ENCODE results near the gene C19orf47.

C19orf47 gene

DNA sequence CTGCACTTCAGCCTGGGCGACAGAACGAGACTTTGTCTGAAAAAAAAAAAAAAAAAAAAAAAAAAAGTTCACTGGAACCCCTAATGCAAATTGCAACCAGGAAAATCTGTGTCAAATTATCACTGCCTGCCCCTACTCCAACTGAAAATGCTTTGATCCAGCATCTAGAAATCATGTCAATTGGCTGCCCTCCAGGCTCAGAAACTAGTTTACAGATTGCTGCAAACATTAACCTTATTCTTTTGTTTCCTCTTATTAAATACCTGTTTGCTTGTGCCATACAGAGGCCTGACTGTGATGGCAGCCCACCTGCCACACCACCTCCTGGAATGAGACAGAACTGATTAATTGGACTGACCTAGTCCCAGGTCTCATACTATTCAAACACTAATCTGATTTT is 44.4 kb downstream of the C19orf47 start:
- H3K4me3 ChIP-seq (ENCODE audit: low read length): no peak overlapping the region
- DNase-seq (ENCODE audit: low read depth): no peak

DNA sequence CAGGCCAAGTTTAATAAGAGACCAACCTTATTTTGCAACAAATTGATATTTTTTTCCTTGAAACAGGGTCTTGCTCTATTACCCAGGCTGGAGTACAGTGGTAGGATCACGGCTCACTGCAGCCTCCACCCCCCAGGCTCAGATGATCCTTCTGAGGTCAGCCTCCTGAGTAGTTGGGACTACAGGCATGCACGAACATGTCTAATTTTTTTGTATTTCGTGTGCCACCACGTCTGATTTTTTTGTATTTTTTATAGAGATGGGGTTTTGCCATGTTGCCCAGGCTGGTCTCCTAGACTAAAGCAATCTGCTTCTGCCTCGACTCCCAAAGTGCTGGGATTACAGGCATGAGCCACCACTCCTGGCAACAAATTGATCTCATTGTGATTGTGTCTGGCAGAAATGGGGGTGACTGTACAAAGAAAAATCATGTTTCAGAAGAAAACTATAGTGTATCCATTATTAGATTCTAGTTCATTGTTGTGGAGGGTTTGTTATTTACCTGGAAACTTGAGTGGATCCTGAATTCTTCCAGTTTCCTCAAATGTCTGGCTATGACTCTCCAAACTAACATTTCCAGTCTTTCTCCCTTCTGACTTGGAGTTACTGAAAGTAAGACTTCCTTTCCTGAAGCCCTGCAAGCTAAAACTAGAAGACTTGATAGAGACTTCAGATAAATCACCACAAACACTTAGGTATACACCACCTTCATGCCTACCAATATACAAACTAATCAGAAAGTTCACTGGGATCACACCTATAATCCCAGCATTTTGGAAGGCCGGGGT is 45.8 kb downstream of the C19orf47 start:
- no peak for DNase-seq (ENCODE audit: low read depth)
- H3K4me3 ChIP-seq (ENCODE audit: low read length): no peak overlapping the region

More for the DNA sequence above, 44.4 kb downstream of the C19orf47 start:
- TF ChIP-seq, protein P1, sequence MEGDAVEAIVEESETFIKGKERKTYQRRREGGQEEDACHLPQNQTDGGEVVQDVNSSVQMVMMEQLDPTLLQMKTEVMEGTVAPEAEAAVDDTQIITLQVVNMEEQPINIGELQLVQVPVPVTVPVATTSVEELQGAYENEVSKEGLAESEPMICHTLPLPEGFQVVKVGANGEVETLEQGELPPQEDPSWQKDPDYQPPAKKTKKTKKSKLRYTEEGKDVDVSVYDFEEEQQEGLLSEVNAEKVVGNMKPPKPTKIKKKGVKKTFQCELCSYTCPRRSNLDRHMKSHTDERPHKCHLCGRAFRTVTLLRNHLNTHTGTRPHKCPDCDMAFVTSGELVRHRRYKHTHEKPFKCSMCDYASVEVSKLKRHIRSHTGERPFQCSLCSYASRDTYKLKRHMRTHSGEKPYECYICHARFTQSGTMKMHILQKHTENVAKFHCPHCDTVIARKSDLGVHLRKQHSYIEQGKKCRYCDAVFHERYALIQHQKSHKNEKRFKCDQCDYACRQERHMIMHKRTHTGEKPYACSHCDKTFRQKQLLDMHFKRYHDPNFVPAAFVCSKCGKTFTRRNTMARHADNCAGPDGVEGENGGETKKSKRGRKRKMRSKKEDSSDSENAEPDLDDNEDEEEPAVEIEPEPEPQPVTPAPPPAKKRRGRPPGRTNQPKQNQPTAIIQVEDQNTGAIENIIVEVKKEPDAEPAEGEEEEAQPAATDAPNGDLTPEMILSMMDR (conservative IDR thresholded peaks at IDR 0.05; ENCODE audit: low read length): no peak

DNA sequence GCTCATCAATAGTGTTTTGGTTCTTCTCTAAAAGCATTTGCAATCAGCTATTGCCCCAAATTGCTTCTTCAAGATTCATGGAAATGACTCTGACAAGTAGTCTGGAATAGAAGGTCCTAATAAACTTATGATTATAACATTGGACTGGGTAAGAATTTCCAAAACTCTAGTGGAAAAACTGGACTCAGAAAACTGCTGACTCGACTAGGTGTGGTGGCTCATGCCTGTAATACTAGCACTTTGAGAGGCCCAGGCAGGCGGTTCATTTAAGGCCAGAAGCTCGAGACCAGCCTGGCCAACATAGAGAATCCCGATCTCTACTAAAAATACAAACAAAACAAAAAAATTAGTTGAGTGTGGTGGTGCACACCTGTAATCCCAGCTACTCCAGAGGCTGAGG is 47.5 kb downstream of the C19orf47 start:
- no peak for DNase-seq (ENCODE audit: low read depth)
- no peak overlapping the region for H3K4me3 ChIP-seq (ENCODE audit: low read length)
- TF ChIP-seq, protein P1 (conservative IDR thresholded peaks at IDR 0.05; ENCODE audit: low read length): no peak

More for the DNA sequence above, 45.8 kb downstream of the C19orf47 start:
- TF ChIP-seq, protein P1 (conservative IDR thresholded peaks at IDR 0.05; ENCODE audit: low read length): no peak

DNA sequence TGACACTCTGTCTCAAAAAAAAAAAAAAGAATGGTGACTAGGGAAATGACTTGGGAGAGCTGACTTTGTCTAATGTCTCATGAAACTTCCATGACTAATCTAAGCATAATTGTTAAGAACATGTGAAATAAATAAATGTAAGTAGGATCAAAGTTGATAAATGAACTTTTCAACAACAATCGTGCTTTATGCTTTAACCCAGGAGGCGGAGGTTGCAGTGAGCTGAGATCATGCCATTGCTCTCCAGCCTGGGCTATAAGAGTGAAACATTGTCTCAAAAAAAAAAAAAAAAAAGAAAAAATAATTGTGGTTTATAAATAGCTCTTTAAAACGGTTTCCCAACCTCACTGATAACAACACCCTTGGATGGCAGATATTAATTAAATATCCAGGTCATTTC is 50.2 kb downstream of the C19orf47 start:
- TF ChIP-seq, protein P1 (conservative IDR thresholded peaks at IDR 0.05; ENCODE audit: low read length): no peak
- no peak overlapping the region for H3K4me3 ChIP-seq (ENCODE audit: low read length)
- no peak for DNase-seq (ENCODE audit: low read depth)

DNA sequence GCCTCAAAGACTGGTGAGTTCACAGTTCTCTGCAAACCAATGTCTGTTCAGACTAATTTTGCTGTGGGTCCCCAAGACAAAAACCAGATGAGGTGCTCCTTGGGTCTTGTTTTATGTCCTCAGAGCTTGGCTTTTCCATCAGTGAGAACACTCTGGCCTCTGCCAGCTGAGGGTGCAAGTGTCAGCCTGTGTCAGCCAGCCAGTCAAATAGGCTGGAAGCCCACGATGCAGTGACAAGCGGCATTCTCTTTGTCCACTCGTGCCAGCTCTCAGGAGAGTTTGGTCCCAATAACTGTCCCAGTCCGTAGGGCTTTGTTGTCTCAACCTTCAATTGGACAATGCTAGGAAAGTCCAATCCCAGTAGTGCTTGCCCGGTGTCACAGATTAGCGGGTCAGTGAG is 53.6 kb downstream of the C19orf47 start:
- no peak for DNase-seq (ENCODE audit: low read depth)
- no peak overlapping the region for H3K4me3 ChIP-seq (ENCODE audit: low read length)
- TF ChIP-seq, protein P1 (conservative IDR thresholded peaks at IDR 0.05; ENCODE audit: low read length): no peak

DNA sequence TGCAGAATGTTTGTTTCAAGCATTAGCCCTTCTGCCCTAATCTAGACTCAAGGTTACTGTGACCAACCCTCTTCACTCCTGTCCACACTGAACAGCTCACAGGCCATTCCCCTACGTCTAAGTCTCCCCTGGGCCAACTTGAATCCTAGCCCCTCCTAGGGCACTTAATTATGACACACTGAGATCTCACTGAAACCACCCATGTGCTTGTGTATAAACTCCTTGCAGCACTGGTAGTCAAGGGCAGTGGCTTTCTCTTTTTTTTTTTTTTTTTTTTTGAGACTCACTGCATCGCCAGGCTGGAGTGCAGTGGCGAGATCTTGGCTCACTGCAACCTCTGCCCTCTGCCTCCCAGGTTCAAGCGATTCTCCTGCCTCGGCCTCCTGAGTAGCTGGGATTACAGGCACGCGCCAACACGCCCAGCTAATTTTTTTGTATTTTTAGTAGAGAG is 61.2 kb downstream of the C19orf47 start:
- H3K4me3 ChIP-seq (ENCODE audit: low read length): no peak overlapping the region
- DNase-seq (ENCODE audit: low read depth): no peak
- TF ChIP-seq, protein P1 (conservative IDR thresholded peaks at IDR 0.05; ENCODE audit: low read length): no peak
